ENCODE measurements around the gene SLC5A10. TPM values are rescaled to one million over a fixed set of nuclear protein-coding genes. Genes with fewer than 3 reads are reported as not detected.

Gene SLC5A10
- total RNA-seq, 1 donor from 2014 or later = not detected

GRCh38 chr17:18987862-18988545 is 36.0 kb downstream of the SLC5A10 start:
- H3K4me3 ChIP-seq (ENCODE audit: low read depth, low read length) = no peak overlapping the region
- TF ChIP-seq CTCF (IDR thresholded peaks at IDR 0.05; ENCODE audit: insufficient read depth, low read length, severe bottlenecking) = no peak
- FAIRE-seq = no peak
- H3K36me3 ChIP-seq (ENCODE audit: control insufficient read depth, insufficient read depth, low read length) = peaks cover 48% of the 10 kb centered on the region
- no peaks in the 10 kb centered on the region for H3K27me3 ChIP-seq (ENCODE audit: control insufficient read depth, insufficient read depth, low read length)
- DNase-seq (ENCODE audit: low read depth) = no peak

GRCh38 chr17:18988546-18989173 is 36.7 kb downstream of the SLC5A10 start:
- no peak for TF ChIP-seq CTCF (IDR thresholded peaks at IDR 0.05; ENCODE audit: insufficient read depth, low read length, severe bottlenecking)
- DNase-seq (ENCODE audit: low read depth) (no peak), FAIRE-seq (no peak)
- Histone ChIP-seq H3K36me3 (ENCODE audit: control insufficient read depth, insufficient read depth, low read length) (peaks cover 49% of the 10 kb centered on the region), H3K27me3 (ENCODE audit: control insufficient read depth, insufficient read depth, low read length) (no peaks in the 10 kb centered on the region), H3K4me3 (ENCODE audit: low read depth, low read length) (no peak overlapping the region)

- Histone ChIP-seq H3K27me3 (ENCODE audit: control insufficient read depth, insufficient read depth, low read length) (no peaks in the 10 kb centered on the region), H3K4me3 (ENCODE audit: low read depth, low read length) (no peak overlapping the region), H3K36me3 (ENCODE audit: control insufficient read depth, insufficient read depth, low read length) (peaks cover 43% of the 10 kb centered on the region)
- FAIRE-seq = no peak
- no peak for DNase-seq (ENCODE audit: low read depth)
- no peak for TF ChIP-seq CTCF (IDR thresholded peaks at IDR 0.05; ENCODE audit: insufficient read depth, low read length, severe bottlenecking)
Observed at GRCh38 chr17:18990331-18990730, 38.4 kb downstream of the SLC5A10 start.

- no peaks in the 10 kb centered on the region for H3K27me3 ChIP-seq (ENCODE audit: control insufficient read depth, insufficient read depth, low read length)
- H3K36me3 ChIP-seq (ENCODE audit: control insufficient read depth, insufficient read depth, low read length) = peaks cover 44% of the 10 kb centered on the region
- TF ChIP-seq CTCF (IDR thresholded peaks at IDR 0.05; ENCODE audit: insufficient read depth, low read length, severe bottlenecking) = no peak
- no peak overlapping the region for H3K4me3 ChIP-seq (ENCODE audit: low read depth, low read length)
- DNase-seq (ENCODE audit: low read depth) = no peak
- no peak for FAIRE-seq
Observed at GRCh38 chr17:18991531-18992315, 39.8 kb downstream of the SLC5A10 start.

- no peak for TF ChIP-seq CTCF (IDR thresholded peaks at IDR 0.05; ENCODE audit: insufficient read depth, low read length, severe bottlenecking)
- Histone ChIP-seq H3K36me3 (ENCODE audit: control insufficient read depth, insufficient read depth, low read length) (peaks cover 44% of the 10 kb centered on the region), H3K4me3 (ENCODE audit: low read depth, low read length) (no peak overlapping the region), H3K27me3 (ENCODE audit: control insufficient read depth, insufficient read depth, low read length) (no peaks in the 10 kb centered on the region)
- DNase-seq (ENCODE audit: low read depth) (no peak), FAIRE-seq (no peak)
Observed at GRCh38 chr17:18992454-18993130, 40.6 kb downstream of the SLC5A10 start.
